DND-41 (cell line): ENCODE measurements around the gene MEP1A.

Experiments used
- CTCF ChIP-seq: IDR thresholded peaks from 2 replicates; pipeline ENCODE4 v1.5.1; 2012; ENCODE audit warnings: borderline replicate concordance, low read length, moderate library complexity, mild to moderate bottlenecking; ENCODE audit not compliant: poor library complexity, severe bottlenecking; ENCODE audit errors: extremely low read depth
- EZH2 ChIP-seq: IDR thresholded peaks from 3 replicates; pipeline ENCODE4 v1.6.1; 2012; ENCODE audit warnings: borderline replicate concordance, low read depth, mild to moderate bottlenecking, moderate library complexity, low read length, inconsistent platforms; ENCODE audit not compliant: severe bottlenecking

- TF ChIP-seq CTCF = no peak
- TF ChIP-seq EZH2 = no peak
Observed at GRCh38 chr6:46745973-46746372, 47.2 kb upstream of the MEP1A start.
